HG02763 (cell line): ENCODE results near the gene FOXO1.

Experiments
- ATAC-seq: cut with Tn5 transposase; IDR thresholded peaks from one replicate; pipeline ENCODE4 v1.9.1; 2021; ENCODE audit warnings: mild to moderate bottlenecking, moderate library complexity; ENCODE audit not compliant: unreplicated experiment

Gene FOXO1

DNA sequence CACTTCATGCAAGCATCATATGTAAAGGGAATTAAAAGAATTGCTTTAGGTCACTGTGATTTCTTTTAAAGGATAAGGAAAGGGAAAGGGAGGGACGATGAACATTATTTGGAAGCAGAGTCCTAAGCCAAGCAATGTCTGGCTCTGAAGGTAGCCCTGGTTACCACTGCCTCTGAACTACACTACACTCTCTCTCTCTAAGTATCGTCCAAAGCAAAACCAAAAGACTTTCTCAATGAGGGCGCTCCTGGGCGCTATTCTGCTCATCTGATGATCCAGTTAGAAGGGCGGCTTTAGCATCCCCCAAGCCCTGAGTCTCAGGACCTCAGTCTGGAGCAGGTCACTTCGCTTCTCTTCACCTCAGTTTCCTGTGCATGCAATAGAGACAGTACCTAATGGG is 26.2 kb downstream of the FOXO1 start:
- ATAC-seq: no peak

GRCh38 chr13:40639221-40639681 is 27.2 kb downstream of the FOXO1 start:
- ATAC-seq: no peak

GRCh38 chr13:40637643-40638042 is 28.8 kb downstream of the FOXO1 start:
- no peak for ATAC-seq

GRCh38 chr13:40635315-40635995 is 31.0 kb downstream of the FOXO1 start:
- ATAC-seq: no peak

- ATAC-seq: no peak
Observed at GRCh38 chr13:40632915-40633314, 33.5 kb downstream of the FOXO1 start.

- ATAC-seq: no peak
Observed at GRCh38 chr13:40631605-40632004, 34.8 kb downstream of the FOXO1 start.

DNA sequence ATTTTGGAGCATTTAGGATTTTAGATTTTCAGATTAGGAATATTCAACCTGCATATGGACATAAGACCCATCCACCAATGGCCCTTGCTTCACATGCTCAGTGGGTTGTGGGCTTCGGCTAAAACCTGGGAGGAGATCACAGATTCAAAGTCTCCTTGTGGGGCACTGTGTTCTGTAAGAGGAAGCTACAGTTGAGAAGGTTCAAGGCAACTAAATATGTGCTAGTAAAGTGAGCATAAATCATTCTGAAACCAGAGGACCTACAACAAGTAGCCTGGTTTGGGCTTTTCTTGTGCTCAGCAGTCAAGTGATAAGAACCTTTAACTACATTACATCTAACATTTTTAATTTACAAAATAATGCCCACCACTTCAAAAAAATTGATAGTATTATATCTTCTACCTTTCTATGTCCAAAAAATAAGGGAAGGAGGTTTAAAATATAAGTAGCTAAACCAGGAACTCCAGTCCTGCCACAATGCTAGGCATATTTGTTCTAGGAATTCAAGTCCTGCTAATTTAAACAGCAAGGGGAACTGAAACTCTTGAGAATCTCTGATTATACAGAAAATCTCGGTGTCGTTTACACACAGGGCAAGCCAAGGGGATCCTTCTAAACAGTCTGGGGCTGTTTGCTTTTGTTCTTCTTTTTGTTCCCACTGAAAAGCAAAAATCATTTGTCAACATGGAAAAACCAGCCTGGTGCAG is 36.6 kb downstream of the FOXO1 start:
- peak; percentile 73 for ATAC-seq

GRCh38 chr13:40626977-40627376 is 39.5 kb downstream of the FOXO1 start:
- ATAC-seq: no peak

DNA sequence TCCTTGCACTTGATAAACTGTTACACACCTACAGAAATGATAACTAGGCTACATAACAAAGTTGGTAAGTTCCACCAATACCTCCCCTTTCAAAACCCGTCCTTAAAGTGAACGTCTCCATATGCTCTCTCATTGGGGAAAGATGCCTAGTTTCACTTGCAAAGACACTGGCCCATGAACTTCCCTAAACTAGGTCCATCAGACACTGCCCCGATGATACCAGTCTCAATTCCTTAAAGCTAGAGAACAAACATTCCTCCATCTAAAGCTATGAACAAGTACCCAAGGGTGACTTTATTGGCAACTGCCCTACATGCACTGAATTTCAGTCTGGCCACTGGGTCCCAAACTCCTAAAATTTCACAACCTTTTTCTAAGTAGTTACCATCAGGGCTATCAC is 39.9 kb downstream of the FOXO1 start:
- ATAC-seq: no peak

DNA sequence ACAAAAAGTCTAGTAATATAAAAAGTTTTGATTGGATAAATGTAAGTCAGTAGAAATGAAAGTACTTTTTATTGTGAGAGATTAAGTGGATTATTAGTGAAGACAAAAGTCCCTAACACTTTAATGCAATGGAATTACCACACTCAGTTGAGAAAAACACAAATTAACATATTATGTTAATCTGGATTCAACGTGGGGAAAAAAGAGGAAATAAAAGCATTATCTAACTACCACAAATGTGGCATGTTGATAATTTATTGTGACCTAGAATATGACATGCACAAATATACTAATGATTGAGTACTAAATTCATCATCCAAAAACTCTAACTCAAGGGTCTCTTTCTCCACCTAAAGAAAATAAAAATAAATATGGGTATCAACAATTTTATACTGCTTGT is 41.5 kb downstream of the FOXO1 start:
- ATAC-seq: no peak

- ATAC-seq: no peak
Observed at GRCh38 chr13:40624383-40624782, 42.1 kb downstream of the FOXO1 start.

DNA sequence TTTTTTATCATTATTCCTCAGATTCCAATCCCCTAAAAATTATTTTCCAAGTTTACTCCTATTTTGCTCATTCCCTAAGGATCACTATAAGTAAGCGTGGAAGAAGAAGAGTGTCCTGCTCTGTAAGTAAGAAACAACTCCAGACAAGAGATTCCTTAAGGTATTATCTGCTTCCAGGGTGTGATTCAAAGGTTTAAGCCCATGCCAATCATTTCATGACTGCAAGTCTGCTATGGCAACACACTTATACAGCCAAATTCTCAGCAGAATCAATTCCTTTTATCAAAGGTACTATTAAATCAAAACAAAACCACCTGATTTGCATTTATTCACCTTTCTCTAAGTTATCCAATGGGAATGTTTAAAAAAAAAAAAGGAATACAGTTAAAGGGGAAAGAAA is 43.7 kb downstream of the FOXO1 start:
- ATAC-seq: no peak

DNA sequence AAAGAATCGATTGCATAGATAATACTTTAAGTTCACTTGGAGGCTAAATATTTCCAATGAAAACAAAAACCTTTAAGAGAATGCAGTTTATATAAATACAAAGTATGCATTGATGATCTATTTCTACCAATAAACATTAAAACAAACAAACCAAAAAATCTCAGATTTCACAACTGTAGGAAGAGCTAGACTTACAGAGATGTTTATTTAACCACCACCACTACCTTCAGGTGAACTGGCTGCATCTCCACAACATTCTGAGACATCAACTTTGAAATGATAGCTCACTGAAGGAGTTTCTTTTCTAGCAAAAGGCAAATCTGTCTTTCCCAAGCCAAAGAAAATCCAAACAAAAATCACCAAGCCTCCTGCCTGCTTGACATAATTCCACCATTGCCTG is 44.2 kb downstream of the FOXO1 start:
- ATAC-seq: no peak

GRCh38 chr13:40619479-40619814 is 47.0 kb downstream of the FOXO1 start:
- ATAC-seq: no peak

DNA sequence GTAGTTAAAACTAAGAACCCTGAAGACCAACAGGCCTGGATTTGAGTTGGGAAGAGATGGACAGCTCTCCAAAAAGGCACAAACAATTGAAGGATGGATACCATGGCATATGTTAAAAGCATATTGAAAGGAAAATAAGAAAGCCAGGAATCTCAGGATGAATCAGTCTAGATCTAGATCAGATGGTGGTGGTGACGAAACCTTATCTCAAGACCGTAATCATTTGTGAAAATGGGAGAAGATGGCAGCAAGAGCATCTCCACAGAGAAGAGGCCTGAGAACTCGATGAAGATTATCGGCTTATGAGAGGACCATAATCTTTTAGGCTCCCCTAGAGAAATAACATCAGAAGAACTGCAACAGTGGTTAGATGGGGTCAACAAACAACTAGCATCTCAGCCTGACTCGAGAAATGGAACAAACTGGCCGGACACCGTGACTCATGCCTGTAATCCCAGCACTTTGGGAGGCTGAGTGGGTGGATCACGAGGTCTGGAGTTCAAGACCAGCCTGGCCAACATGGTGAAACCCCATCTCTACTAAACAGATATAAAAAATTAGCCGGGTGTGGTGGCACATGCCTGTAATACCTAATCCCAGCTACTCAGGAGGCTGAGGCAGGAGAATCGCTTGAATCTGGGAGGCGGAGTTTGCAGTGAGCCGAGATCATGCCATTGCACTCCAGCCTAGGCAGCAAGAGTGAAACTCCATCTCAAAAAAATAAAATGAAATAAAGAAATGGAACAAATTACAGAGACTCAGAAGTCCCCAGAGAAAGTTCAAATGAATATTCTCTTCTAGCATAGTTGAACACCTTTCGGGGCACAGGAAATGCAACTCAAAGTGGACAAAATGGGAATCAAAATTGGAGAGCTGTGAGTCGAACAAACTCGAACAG is 47.6 kb downstream of the FOXO1 start:
- ATAC-seq: no peak

DNA sequence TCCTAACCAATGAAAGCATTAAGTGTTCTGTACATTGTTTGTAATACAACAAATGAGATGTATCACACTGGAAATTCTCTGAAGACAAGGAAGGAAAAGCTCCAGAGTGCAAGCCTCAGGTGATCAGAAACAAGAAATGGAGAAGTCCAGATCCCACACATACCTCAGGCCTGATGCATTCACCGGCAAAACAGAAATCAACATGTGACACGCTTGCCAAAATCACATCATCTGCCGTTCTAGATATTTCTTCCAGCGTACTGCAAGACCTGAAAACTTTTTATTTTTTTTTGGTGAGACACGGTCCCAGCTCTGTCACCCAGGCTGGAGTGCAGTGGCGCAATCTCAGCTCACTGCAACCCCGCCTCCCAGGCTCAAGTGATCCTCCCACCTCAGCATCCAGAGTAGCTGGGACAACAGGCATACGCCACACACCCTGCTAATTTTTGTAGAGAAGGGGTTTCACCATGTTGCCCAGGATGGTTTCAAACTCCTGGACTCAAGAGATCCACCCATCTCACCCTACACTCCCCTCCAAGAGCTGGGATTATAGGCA is 48.6 kb downstream of the FOXO1 start:
- no peak for ATAC-seq

GRCh38 chr13:40615619-40616018 is 50.8 kb downstream of the FOXO1 start:
- no peak for ATAC-seq

- no peak for ATAC-seq
Observed at GRCh38 chr13:40613914-40614313, 52.5 kb downstream of the FOXO1 start.

GRCh38 chr13:40613192-40613818 is 53.1 kb downstream of the FOXO1 start:
- peak; percentile 83 for ATAC-seq

GRCh38 chr13:40612041-40612440 is 54.4 kb downstream of the FOXO1 start:
- ATAC-seq: no peak

DNA sequence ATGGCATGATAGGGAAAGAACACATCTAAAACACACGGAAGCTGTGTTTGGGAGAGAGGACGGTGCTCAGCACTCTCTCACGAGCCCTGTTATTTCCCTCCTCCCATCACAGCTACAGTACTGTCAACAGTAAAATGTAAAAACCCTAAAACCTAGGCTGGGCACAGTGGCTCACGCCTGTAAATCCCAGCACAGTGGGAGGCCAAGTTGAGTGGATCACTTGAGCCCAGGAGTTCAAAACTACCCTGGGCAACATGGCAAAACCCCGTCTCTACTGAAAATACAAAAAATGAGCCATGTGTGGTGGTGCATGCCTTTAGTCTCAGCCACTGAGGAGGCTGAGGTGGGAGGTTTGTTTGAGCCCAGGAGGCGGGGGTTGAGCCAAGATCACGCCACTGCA is 54.8 kb downstream of the FOXO1 start:
- no peak for ATAC-seq
